WTC11 (cell line): Measurements from ENCODE around the gene RASGRP2. TPM values are rescaled to one million over a fixed set of nuclear protein-coding genes. Genes with fewer than 3 reads are reported as not detected.
A peak's percentile ranks its signal among the peaks of the same experiment; 100 is the strongest.

Experiments
- ATAC-seq: fragments of 200-7000 bp; cut with Tn5 transposase; 2 replicates; pipeline ENCODE4 v1.10.0; 2021; ENCODE audit warnings: mild to moderate bottlenecking, moderate library complexity
- CTCF ChIA-PET: fragments of 300-600 bp; sonication (Branson Sonifier 250); formaldehyde crosslinking; loops from one replicate; lab custom pipeline; 2021; ENCODE audit warnings: antibody characterized with exemption; lab: Charles Lee
- POLR2A ChIA-PET: fragments of 350-600 bp; sonication (Branson Sonifier 250); formaldehyde crosslinking; loops from one replicate; lab custom pipeline; 2021; ENCODE audit warnings: antibody characterized with exemption; lab: Charles Lee
- DNase-seq: peaks from one replicate; pipeline ENCODE4 v3.0.0; 2021; ENCODE audit warnings: low spot score
- H3K27ac Mint-ChIP-seq: 2 replicates; pipeline ENCODE4 v1.8.0; 2021; ENCODE audit warnings: mixed read lengths
- H3K27me3 Mint-ChIP-seq: 2 replicates; pipeline ENCODE4 v1.8.0; 2021; ENCODE audit warnings: low read depth, mild to moderate bottlenecking, moderate library complexity, mixed read lengths
- H3K36me3 Mint-ChIP-seq: 2 replicates; pipeline ENCODE4 v1.8.0; 2021; ENCODE audit warnings: mixed read lengths
- H3K4me1 Mint-ChIP-seq: 2 replicates; pipeline ENCODE4 v1.8.0; 2022; ENCODE audit warnings: mixed read lengths
- H3K4me3 Mint-ChIP-seq: 2 replicates; pipeline ENCODE4 v1.8.0; 2021; ENCODE audit warnings: mild to moderate bottlenecking, moderate library complexity, mixed read lengths
- H3K9me3 Mint-ChIP-seq: 2 replicates; pipeline ENCODE4 v1.8.0; 2021; ENCODE audit warnings: mixed read lengths
- ATF3 ChIP-seq: sonication (generic); formaldehyde crosslinking; conservative IDR thresholded peaks from 2 replicates; pipeline ENCODE4 v1.8.1; 2022; ENCODE audit warnings: mild to moderate bottlenecking, missing genetic modification reagents
- CREM ChIP-seq: sonication (generic); formaldehyde crosslinking; IDR thresholded peaks from 2 replicates; pipeline ENCODE4 v1.8.1; 2022; ENCODE audit warnings: mild to moderate bottlenecking, missing genetic modification reagents, moderate library complexity
- ELF4 ChIP-seq: sonication (generic); formaldehyde crosslinking; IDR thresholded peaks from 2 replicates; pipeline ENCODE4 v1.8.1; 2022; ENCODE audit warnings: low read depth, mild to moderate bottlenecking, moderate library complexity, missing genetic modification reagents
- ERG ChIP-seq: fragments of 250-450 bp; sonication (Bioruptor Pico); IDR thresholded peaks from 2 replicates; pipeline ENCODE4 v1.8.0; 2021; ENCODE audit warnings: mild to moderate bottlenecking
- ESRRA ChIP-seq: sonication (generic); formaldehyde crosslinking; IDR thresholded peaks from 2 replicates; pipeline ENCODE4 v1.8.1; 2022; ENCODE audit warnings: mild to moderate bottlenecking, missing genetic modification reagents, borderline replicate concordance
- ETV6 ChIP-seq: sonication (generic); formaldehyde crosslinking; IDR thresholded peaks from 2 replicates; pipeline ENCODE4 v1.8.1; 2022; ENCODE audit warnings: mild to moderate bottlenecking, missing genetic modification reagents
- GTF2I ChIP-seq: fragments of 250-450 bp; sonication (Bioruptor Pico); conservative IDR thresholded peaks from 2 replicates; pipeline ENCODE4 v1.4.0; 2021; ENCODE audit warnings: mild to moderate bottlenecking
- JAZF1 ChIP-seq: fragments of 250-450 bp; sonication (Bioruptor Pico); IDR thresholded peaks from 2 replicates; pipeline ENCODE4 v1.9.0; 2021; ENCODE audit warnings: moderate library complexity, mild to moderate bottlenecking, inconsistent platforms
- MAX ChIP-seq: sonication (generic); formaldehyde crosslinking; IDR thresholded peaks from 2 replicates; pipeline ENCODE4 v1.8.0; 2022; ENCODE audit warnings: mild to moderate bottlenecking, missing genetic modification reagents
- MXD4 ChIP-seq: fragments of 250-450 bp; sonication (Bioruptor Pico); IDR thresholded peaks from 2 replicates; pipeline ENCODE4 v1.8.0; 2021; ENCODE audit warnings: mild to moderate bottlenecking, moderate library complexity, borderline replicate concordance
- MYBL2 ChIP-seq: sonication (generic); formaldehyde crosslinking; IDR thresholded peaks from 2 replicates; pipeline ENCODE4 v1.8.1; 2023; ENCODE audit warnings: mild to moderate bottlenecking, moderate library complexity, missing genetic modification reagents
- PRRX2 ChIP-seq: fragments of 250-450 bp; sonication (Bioruptor Pico); IDR thresholded peaks from 2 replicates; pipeline ENCODE4 v1.8.0; 2021; ENCODE audit warnings: mild to moderate bottlenecking
- TEAD1 ChIP-seq: sonication (generic); formaldehyde crosslinking; IDR thresholded peaks from 2 replicates; pipeline ENCODE4 v1.8.0; 2022; ENCODE audit warnings: mild to moderate bottlenecking, missing genetic modification reagents
- ZBTB43 ChIP-seq: sonication (generic); formaldehyde crosslinking; IDR thresholded peaks from 2 replicates; pipeline ENCODE4 v1.8.1; 2023; ENCODE audit warnings: mild to moderate bottlenecking, missing genetic modification reagents
- ZMAT4 ChIP-seq: fragments of 250-450 bp; sonication (Bioruptor Pico); IDR thresholded peaks from 2 replicates; pipeline ENCODE4 v1.9.0; 2021; ENCODE audit warnings: mild to moderate bottlenecking
- ZNF121 ChIP-seq: sonication (generic); formaldehyde crosslinking; IDR thresholded peaks from 2 replicates; pipeline ENCODE4 v1.8.0; 2023; ENCODE audit warnings: missing genetic modification reagents
- total RNA-seq: library from RNA; stranded (reverse); gene quantifications from 3 replicates; pipeline ENCODE4 v1.2.3, GENCODE V29; 2021
- TF ChIP-seq, protein P1 (sequence below): sonication (generic); formaldehyde crosslinking; IDR thresholded peaks from 2 replicates; pipeline ENCODE4 v1.8.1; 2022; ENCODE audit warnings: missing genetic modification reagents, borderline replicate concordance
- TF ChIP-seq, protein P2 (sequence below): sonication (generic); formaldehyde crosslinking; IDR thresholded peaks from 2 replicates; pipeline ENCODE4 v1.8.1; 2023; ENCODE audit warnings: mild to moderate bottlenecking, missing genetic modification reagents, moderate library complexity
- TF ChIP-seq, protein P3 (sequence below): fragments of 250-450 bp; sonication (Bioruptor Pico); IDR thresholded peaks from 2 replicates; pipeline ENCODE4 v2.1.2; 2022; ENCODE audit warnings: mild to moderate bottlenecking, moderate library complexity

The RASGRP2 gene
- total RNA-seq, 1 experiment from 2014 or later = 31.9 TPM

GRCh38 chr11:64718084-64718779, 25.7 kb downstream of the RASGRP2 start:
- ChIA-PET CTCF (interaction anchor here (1.1 to 6.0 kb wide), 5 partner anchors 14 to 88 kb away, joined by 3 to 56 read pairs (median 6); partner anchors contain the start of gene RASGRP2), POLR2A (interaction anchor here (0.5 kb wide), 1 partner anchor 10 kb away, joined by 4 read pairs; no protein-coding TSS in a partner anchor)
- ATAC-seq = no peak
- H3K27me3 Mint-ChIP-seq = peaks cover 85% of the 10 kb centered on the region
- no peak overlapping the region for H3K27ac Mint-ChIP-seq
- H3K4me3 Mint-ChIP-seq = no peak overlapping the region
- no peaks in the 10 kb centered on the region for H3K9me3 Mint-ChIP-seq
- peaks cover 39% of the 10 kb centered on the region for H3K4me1 Mint-ChIP-seq
- DNase-seq = no peak
- H3K36me3 Mint-ChIP-seq = no peaks in the 10 kb centered on the region
- TF ChIP-seq, protein P1, sequence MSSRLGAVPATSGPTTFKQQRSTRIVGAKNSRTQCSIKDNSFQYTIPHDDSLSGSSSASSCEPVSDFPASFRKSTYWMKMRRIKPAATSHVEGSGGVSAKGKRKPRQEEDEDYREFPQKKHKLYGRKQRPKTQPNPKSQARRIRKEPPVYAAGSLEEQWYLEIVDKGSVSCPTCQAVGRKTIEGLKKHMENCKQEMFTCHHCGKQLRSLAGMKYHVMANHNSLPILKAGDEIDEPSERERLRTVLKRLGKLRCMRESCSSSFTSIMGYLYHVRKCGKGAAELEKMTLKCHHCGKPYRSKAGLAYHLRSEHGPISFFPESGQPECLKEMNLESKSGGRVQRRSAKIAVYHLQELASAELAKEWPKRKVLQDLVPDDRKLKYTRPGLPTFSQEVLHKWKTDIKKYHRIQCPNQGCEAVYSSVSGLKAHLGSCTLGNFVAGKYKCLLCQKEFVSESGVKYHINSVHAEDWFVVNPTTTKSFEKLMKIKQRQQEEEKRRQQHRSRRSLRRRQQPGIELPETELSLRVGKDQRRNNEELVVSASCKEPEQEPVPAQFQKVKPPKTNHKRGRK (CRISPR knock-in tag) = no peak
- TF ChIP-seq, protein P2, sequence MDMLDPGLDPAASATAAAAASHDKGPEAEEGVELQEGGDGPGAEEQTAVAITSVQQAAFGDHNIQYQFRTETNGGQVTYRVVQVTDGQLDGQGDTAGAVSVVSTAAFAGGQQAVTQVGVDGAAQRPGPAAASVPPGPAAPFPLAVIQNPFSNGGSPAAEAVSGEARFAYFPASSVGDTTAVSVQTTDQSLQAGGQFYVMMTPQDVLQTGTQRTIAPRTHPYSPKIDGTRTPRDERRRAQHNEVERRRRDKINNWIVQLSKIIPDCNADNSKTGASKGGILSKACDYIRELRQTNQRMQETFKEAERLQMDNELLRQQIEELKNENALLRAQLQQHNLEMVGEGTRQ (CRISPR knock-in tag) = no peak
- TF ChIP-seq ESRRA (CRISPR knock-in tag) (no peak), MYBL2 (CRISPR knock-in tag) (no peak), ETV6 (CRISPR knock-in tag) (no peak), ELF4 (CRISPR knock-in tag) (no peak), ZNF121 (CRISPR knock-in tag) (no peak)

DNA sequence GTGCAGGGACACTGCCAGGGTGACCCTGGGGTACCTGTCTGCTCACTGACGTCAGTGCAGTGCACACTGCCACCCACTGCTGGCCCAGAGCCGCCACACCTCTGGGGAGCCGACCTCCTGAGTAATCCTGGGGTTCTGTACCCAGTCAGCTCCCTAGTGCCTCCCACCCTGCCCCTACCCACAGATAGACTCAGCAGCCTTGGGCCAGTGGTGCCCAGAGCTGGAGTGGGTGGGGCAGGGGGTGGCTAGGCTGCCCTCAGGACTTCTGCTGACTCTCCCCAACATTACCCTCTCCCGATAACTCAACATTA, 26.7 kb downstream of the RASGRP2 start:
- Mint-ChIP-seq H3K4me1 (peaks cover 37% of the 10 kb centered on the region), H3K36me3 (no peaks in the 10 kb centered on the region), H3K4me3 (no peak overlapping the region), H3K9me3 (no peaks in the 10 kb centered on the region), H3K27ac (peak overlapping the region; percentile 48; the same call in 1 of the 2 replicates), H3K27me3 (peaks cover 82% of the 10 kb centered on the region)
- POLR2A ChIA-PET = no interaction called here
- no peak for ATAC-seq
- TF ChIP-seq MAX (CRISPR knock-in tag) = no peak
- TF ChIP-seq ATF3 (CRISPR knock-in tag) = no peak
- TF ChIP-seq GTF2I (CRISPR knock-in tag) = no peak
- no peak for TF ChIP-seq MXD4 (CRISPR knock-in tag)
- TF ChIP-seq ZMAT4 (CRISPR knock-in tag) = no peak
- TF ChIP-seq, protein P3, sequence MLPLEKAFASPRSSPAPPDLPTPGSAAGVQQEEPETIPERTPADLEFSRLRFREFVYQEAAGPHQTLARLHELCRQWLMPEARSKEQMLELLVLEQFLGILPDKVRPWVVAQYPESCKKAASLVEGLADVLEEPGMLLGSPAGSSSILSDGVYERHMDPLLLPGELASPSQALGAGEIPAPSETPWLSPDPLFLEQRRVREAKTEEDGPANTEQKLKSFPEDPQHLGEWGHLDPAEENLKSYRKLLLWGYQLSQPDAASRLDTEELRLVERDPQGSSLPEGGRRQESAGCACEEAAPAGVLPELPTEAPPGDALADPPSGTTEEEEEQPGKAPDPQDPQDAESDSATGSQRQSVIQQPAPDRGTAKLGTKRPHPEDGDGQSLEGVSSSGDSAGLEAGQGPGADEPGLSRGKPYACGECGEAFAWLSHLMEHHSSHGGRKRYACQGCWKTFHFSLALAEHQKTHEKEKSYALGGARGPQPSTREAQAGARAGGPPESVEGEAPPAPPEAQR = no peak
- TF ChIP-seq ERG (CRISPR knock-in tag) = no peak
- no peak for TF ChIP-seq JAZF1 (CRISPR knock-in tag)
- no peak for TF ChIP-seq ZBTB43 (CRISPR knock-in tag)
- TF ChIP-seq CREM = no peak
- TF ChIP-seq PRRX2 (CRISPR knock-in tag) = no peak
- no peak for TF ChIP-seq TEAD1 (CRISPR knock-in tag)
- DNase-seq = no peak
- CTCF ChIA-PET = interaction anchor here (0.8 to 6.0 kb wide), 9 partner anchors 9 to 87 kb away, joined by 3 to 56 read pairs (median 6); partner anchors contain the start of gene RASGRP2
